ENCODE data around the gene TMEM214. TPM values are rescaled to one million over a fixed set of nuclear protein-coding genes. Genes with fewer than 3 reads are reported as not detected.

The TMEM214 gene
- total RNA-seq, 4 donors from 2014 or later, result 35.5 to 95.4 (median 49.0) TPM

DNA sequence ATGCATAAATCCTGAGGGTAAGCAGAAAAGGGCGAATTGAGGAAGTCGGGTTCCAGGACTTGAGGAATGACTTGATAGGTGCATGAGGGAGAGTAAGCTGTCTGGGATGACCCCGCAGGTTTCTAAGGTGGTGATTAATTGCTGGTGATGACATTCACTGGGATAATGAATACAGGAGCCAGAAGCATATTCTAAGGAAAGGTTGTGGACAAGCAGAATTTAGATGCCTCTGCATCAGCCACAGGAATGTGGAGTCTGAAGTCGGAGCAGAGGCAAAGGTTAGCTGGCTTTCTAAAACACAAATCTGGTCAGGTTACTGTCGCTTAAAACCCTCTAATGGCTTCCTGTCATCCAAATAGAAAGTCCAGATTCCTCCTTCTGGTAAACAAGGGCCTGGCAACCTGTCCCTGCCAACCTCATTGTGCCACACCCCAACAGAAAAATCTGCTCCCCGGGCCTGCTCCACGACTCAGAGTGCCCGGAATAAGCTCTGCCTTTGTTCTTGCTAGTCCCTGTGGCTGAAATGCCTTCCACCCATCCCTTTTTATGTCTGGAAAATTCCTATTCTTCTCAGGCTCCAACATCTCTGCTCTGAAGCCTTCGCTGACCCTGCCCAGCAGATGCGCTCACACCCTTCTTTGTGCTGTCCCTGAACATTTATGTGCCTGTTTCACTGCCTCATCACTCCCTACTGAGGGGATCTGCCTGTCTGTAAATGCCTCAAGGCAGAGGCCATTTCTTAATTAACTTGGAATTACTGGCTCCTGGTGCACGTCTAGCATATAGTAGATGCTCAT is 11.3 kb upstream of the TMEM214 start:
- TF ChIP-seq, protein P1, sequence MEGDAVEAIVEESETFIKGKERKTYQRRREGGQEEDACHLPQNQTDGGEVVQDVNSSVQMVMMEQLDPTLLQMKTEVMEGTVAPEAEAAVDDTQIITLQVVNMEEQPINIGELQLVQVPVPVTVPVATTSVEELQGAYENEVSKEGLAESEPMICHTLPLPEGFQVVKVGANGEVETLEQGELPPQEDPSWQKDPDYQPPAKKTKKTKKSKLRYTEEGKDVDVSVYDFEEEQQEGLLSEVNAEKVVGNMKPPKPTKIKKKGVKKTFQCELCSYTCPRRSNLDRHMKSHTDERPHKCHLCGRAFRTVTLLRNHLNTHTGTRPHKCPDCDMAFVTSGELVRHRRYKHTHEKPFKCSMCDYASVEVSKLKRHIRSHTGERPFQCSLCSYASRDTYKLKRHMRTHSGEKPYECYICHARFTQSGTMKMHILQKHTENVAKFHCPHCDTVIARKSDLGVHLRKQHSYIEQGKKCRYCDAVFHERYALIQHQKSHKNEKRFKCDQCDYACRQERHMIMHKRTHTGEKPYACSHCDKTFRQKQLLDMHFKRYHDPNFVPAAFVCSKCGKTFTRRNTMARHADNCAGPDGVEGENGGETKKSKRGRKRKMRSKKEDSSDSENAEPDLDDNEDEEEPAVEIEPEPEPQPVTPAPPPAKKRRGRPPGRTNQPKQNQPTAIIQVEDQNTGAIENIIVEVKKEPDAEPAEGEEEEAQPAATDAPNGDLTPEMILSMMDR (IDR thresholded peaks at IDR 0.05; ENCODE audit: low read depth), result no peak

DNA sequence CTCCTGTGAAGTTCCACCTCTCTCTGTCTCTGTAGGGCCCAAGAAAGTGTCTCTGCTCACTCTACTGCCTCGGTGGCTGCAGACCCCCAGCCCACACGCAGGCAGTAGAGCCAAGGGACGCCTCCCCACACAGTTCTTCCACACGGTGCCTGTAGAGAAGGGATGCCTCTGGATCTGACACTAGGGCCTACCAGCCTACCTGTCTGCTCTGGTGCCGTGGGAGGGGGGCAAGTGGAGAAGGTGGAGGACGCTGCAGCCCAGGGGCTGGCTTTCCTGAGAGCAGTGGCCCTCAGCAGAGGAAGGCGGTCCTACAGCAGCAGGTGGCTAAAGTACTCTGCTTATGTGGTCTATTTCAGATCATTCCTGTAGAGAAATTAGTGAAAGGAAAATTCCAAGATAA is 9.0 kb upstream of the TMEM214 start:
- TF ChIP-seq, protein P1 (IDR thresholded peaks at IDR 0.05; ENCODE audit: low read depth), result no peak

DNA sequence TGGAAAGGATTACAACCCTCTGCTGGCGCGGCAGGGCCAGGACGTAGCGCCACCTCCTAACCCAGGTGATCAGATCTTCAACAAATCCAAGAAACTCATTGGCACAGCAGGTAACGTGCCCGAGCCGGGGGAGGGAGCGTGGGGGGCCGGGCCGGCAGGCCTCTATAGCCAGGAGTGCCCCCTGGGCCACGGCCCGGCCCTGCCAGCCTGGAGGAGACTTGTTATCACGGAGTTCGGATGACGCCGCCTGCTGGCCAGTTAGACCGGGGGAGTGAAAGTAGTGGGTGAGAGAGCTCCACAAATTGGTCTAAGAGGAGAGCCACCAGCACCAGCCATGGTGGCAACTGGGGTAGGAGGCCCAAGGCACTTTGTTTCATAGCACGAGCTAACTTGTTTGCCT is 8.6 kb upstream of the TMEM214 start:
- TF ChIP-seq, protein P1 (IDR thresholded peaks at IDR 0.05; ENCODE audit: low read depth), result no peak

DNA sequence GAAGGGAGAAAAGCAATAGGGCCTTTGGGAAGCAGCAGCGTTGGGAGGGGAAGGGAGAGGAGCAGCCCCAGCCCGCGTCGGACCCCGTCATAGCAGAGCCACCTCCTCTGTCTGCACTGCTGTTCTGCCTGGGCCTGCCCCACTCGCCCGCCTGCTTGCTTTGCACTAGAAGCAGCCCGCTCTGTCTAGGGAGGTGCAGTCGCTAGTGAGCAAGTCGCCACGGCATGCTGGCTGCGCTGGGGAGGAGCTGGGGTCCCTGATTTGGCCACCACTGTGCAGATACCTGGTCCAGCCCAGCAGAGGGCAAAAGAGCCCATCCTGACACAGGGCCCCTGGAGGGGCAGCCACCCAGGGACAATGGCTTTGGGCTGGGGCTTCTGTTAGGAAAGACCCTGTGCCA is 8.0 kb upstream of the TMEM214 start:
- TF ChIP-seq, protein P1 (IDR thresholded peaks at IDR 0.05; ENCODE audit: low read depth), result no peak

DNA sequence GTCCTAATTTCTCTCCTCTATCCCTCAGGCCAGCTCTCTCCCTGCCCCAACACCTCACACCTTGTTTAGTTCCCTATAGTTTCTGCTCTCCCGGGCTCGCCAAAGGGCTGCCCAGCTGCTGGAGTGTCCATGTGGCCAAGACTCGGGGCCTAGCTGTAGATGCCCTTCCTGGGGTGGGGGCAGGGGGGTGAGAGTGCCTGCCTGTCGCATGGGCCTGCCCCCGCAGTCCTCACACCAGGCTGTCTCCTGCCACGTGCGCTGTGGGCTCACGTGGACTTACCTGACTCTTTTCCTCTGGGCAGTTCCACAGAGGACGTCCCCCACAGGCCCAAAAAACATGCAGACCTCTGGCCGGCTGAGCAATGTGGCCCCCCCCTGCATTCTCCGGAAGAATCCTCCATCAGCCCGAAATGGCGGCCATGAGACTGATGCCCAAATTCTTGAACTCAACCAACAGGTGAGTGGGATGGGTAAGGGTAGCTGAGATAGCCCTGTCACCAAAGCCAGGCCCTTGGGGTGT is 7.4 kb upstream of the TMEM214 start:
- TF ChIP-seq, protein P1 (IDR thresholded peaks at IDR 0.05; ENCODE audit: low read depth), result no peak

DNA sequence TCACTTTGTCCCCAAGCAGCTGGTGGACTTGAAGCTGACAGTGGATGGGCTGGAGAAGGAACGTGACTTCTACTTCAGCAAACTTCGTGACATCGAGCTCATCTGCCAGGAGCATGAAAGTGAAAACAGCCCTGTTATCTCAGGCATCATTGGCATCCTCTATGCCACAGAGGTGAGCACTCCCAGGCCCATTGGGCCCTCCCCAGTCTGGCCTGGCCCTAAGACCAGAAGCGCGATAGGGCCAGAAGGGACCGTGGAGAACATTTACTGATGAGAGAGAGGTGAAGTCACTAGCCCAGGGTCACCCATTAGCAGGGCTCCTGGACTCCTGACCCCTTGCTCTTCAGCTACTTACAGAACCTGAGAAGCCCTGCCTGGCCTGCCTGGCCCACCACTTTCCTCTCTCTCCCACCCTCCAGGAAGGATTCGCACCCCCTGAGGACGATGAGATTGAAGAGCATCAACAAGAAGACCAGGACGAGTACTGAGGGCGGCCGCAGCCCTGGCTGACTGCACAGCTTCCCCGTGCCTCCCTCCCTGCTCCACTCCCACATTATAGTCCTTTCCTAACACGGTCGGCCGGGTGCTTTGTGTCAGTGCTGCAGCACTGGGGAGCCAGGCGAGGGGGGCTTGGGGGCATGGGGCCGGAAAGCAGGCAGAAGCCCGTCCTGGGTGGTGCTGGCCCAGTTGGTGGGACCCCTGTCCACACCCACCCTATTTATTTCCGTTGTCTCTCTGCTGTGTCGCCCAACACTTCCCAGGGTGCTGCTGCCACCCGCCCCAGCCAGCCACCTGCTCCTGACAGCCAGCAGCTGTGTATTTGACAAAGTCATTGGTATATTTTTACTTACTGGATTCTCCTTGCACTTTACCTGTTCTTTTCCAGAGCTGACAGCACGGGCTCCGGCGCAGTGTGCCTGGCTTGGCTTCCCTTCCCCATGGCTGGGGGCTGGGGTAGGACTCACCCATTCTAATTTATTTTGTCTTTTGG is 6.6 kb upstream of the TMEM214 start:
- TF ChIP-seq, protein P1 (IDR thresholded peaks at IDR 0.05; ENCODE audit: low read depth), result no peak

DNA sequence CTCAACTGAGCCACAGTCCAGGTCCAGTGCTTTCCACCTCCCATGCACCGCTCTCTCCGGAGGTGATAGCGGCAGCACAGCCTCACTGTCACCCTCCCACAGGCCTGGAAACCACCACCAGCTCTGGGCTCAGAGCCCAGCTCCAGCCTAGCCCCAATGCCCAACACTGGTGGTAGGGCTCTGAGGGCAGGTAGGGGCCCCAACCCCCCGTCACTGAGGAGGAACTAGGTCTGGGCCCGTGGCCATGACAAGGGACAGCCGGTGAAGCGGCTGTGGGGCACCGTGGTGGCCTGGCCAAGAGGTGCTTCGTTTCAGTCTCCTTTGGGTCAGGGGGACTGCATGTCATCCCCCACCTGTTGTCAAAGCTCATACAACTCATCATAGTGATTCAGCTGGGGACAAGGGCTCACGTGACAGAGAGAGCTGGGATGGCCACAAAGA is 5.5 kb upstream of the TMEM214 start:
- TF ChIP-seq, protein P1 (IDR thresholded peaks at IDR 0.05; ENCODE audit: low read depth), result no peak
